LNCaP clone FGC (cell line): Measurements from ENCODE around the gene HSP90AB1.
A peak's percentile ranks its signal among the peaks of the same experiment; 100 is the strongest.
"Not testable (repeated sequence)": the region's sequence is repeated elsewhere in the genome, so short reads cannot be mapped to it uniquely, and the experiment has no call there.

Experiments
- DNase-seq: peaks from one replicate; pipeline ENCODE4 v3.0.0-alpha.2; 2011; ENCODE audit warnings: low read depth
- H3K4me3 ChIP-seq: 2 replicates; pipeline ENCODE4 v1.5.1; 2011; ENCODE audit warnings: mild to moderate bottlenecking, low read depth, low read length, control low read depth
- CTCF ChIP-seq: IDR thresholded peaks from 2 replicates; pipeline ENCODE4 v1.5.1; 2012; ENCODE audit warnings: mild to moderate bottlenecking; ENCODE audit not compliant: control insufficient read depth, insufficient read depth; ENCODE audit errors: extremely low read depth

Gene HSP90AB1

GRCh38 chr6:44230034-44230675 lies 16.7 kb upstream of the HSP90AB1 start:
- TF ChIP-seq CTCF: no peak
- no peak for DNase-seq
- H3K4me3 ChIP-seq: no peak overlapping the region

- not testable (repeated sequence) for DNase-seq, H3K4me3 ChIP-seq
Observed at GRCh38 chr6:44231426-44231825, 15.5 kb upstream of the HSP90AB1 start.

GRCh38 chr6:44232676-44233566 lies 14.0 kb upstream of the HSP90AB1 start:
- no peak for TF ChIP-seq CTCF
- H3K4me3 ChIP-seq: no peak overlapping the region
- no peak for DNase-seq

- no peak for DNase-seq
- no peak overlapping the region for H3K4me3 ChIP-seq
- TF ChIP-seq CTCF: no peak
Observed at GRCh38 chr6:44233567-44234100, 13.3 kb upstream of the HSP90AB1 start.

GRCh38 chr6:44234101-44235025 lies 12.5 kb upstream of the HSP90AB1 start:
- peak; percentile 77 for TF ChIP-seq CTCF
- DNase-seq: no peak
- H3K4me3 ChIP-seq: no peak overlapping the region

- no peak for DNase-seq
- TF ChIP-seq CTCF: no peak
- H3K4me3 ChIP-seq: no peak overlapping the region
Observed at GRCh38 chr6:44235269-44235668, 11.6 kb upstream of the HSP90AB1 start.
